Vagina (tissue), 2 donors: Measurements from ENCODE around the gene PLCB1.

Source experiments
- CTCF ChIP-seq, 3 experiments: fragments of 450-650 bp in 2 of 3; fragments of 200-600 bp in 1 of 3; sonication (generic) in 1 of 3; IDR thresholded peaks; one replicate each; pipeline ENCODE4 v1.5.1; 2017 to 2019; ENCODE audit warnings: antibody characterized with exemption in 3 of 3, mild to moderate bottlenecking in 2 of 3, moderate library complexity in 2 of 3
- POLR2A ChIP-seq, 2 donors: fragments of 450-650 bp; IDR thresholded peaks; one replicate each; pipeline ENCODE4 v1.6.1; 2017; ENCODE audit warnings: antibody characterized with exemption in 2 of 2, mild to moderate bottlenecking in 2 of 2, moderate library complexity in 2 of 2
- POLR2AphosphoS5 ChIP-seq, 2 donors: sonication (generic); formaldehyde crosslinking; IDR thresholded peaks; one replicate each; pipeline ENCODE4 v1.9.0; 2017; ENCODE audit warnings: antibody characterized with exemption in 2 of 2, mild to moderate bottlenecking in 2 of 2, low read depth in 1 of 2; ENCODE audit not compliant: insufficient read depth in 1 of 2

- no peak for TF ChIP-seq POLR2AphosphoS5 (IDR thresholded peaks at IDR 0.05; ENCODE audit: insufficient read depth in 1 of 2, low read depth in 1 of 2)
- no peak for TF ChIP-seq CTCF (IDR thresholded peaks at IDR 0.05)
- no peak for TF ChIP-seq POLR2A (IDR thresholded peaks at IDR 0.05)
Measured at GRCh38 chr20:8433291-8433690, 301.2 kb downstream of the PLCB1 start.
